ENCODE measurements around the gene ENTHD1. TPM values are rescaled to one million over a fixed set of nuclear protein-coding genes. Genes with fewer than 3 reads are reported as not detected.

Gene ENTHD1
- total and polyA plus RNA-seq, 2 of the 4 experiments (the other 2 are of a cell fraction) = not detected

GRCh38 chr22:39931251-39931650 lies 37.7 kb upstream of the ENTHD1 start:
- POLR2A ChIA-PET (ENCODE audit: unreplicated experiment) = no interaction called here
- no TSS peak for BruUV-seq (replicated peaks)
- H3K18ac ChIP-seq (ENCODE audit: low read depth, low read length) = no peak overlapping the region
- no peak overlapping the region for H2BK15ac ChIP-seq (ENCODE audit: low read depth, low read length)
- no peak overlapping the region for H2BK20ac ChIP-seq (ENCODE audit: low read depth, low read length)
- H2AK5ac ChIP-seq (ENCODE audit: low read depth, low read length) = no peak overlapping the region
- intact Hi-C loops (cut with micrococcal nuclease) (no loop called here), dilution Hi-C loops (cut with HindIII; ENCODE audit: low sequenced_read_pairs, unreplicated experiment) (no loop called here), in situ Hi-C loops (cut with MboI; ENCODE audit: low sequenced_read_pairs) (no loop called here)
- no peak overlapping the region for H3K56ac ChIP-seq (ENCODE audit: extremely low read depth, insufficient read depth, low read length)
- H4K8ac ChIP-seq (ENCODE audit: low read depth in 2 of 2, low read length in 2 of 2) = no peak overlapping the region
- TF ChIP-seq RAD21 (IDR thresholded peaks at IDR 0.05; ENCODE audit: low read length) (no peak), RFX5 (IDR thresholded peaks at IDR 0.05; ENCODE audit: low read depth, low read length) (no peak), CEBPB (IDR thresholded peaks at IDR 0.05; ENCODE audit: low read depth, low read length) (no peak), NFE2L2 (IDR thresholded peaks at IDR 0.05; ENCODE audit: low read depth, low read length) (no peak), RCOR1 (IDR thresholded peaks at IDR 0.05; ENCODE audit: insufficient replicate concordance, low read length) (no peak), FOS (IDR thresholded peaks at IDR 0.05; ENCODE audit: low read depth, low read length) (no peak), SMC3 (IDR thresholded peaks at IDR 0.05; ENCODE audit: low read depth, low read length) (no peak), CTCF (conservative IDR thresholded peaks at IDR 0.05; ENCODE audit: low read depth, low read length) (no peak)
- H2BK120ac ChIP-seq (ENCODE audit: low read depth, low read length) = no peak overlapping the region
- no peak overlapping the region for H4K5ac ChIP-seq (ENCODE audit: low read depth, low read length)
- CTCF ChIA-PET = no interaction called here
- 40% methylated on average over 1 of the region's 2 CpGs; no CpG with 5 or more reads in 1 of the 2 experiments for WGBS, 2 experiments (ENCODE audit: extremely low coverage in 2 of 2, insufficient read length in 1 of 2)
- H3K36me3 ChIP-seq (ENCODE audit: control insufficient read depth, insufficient read depth, low read length) = no peaks in the 10 kb centered on the region
- H3K27me3 ChIP-seq (ENCODE audit: control insufficient read depth, insufficient read depth, low read length) = peaks cover 68% of the 10 kb centered on the region
- no peak overlapping the region for H2BK5ac ChIP-seq (ENCODE audit: low read depth, low read length, poor library complexity, severe bottlenecking)
- H3K4me3 ChIP-seq (ENCODE audit: insufficient read depth, low read depth, low read length) = no peak overlapping the region
- H3K9me3 ChIP-seq (ENCODE audit: control insufficient read depth, insufficient read depth, low read length) = no peaks in the 10 kb centered on the region
- no peak for ATAC-seq (ENCODE audit: low read depth)
- H3K9ac ChIP-seq (ENCODE audit: low read depth, low read length) = no peak overlapping the region
- no peak overlapping the region for H3K23ac ChIP-seq (ENCODE audit: low read depth, low read length)
- H3K9me1 ChIP-seq (ENCODE audit: insufficient read depth, low read length) = no peaks in the 10 kb centered on the region
- H3K4me2 ChIP-seq (ENCODE audit: low read depth, low read length) = no peak overlapping the region
- no peaks in the 10 kb centered on the region for H3K79me1 ChIP-seq (ENCODE audit: low read depth in 1 of 2, low read length in 2 of 2)
- no peak overlapping the region for H3K14ac ChIP-seq (replicated peaks; ENCODE audit: low read depth, low read length)
- H3K4ac ChIP-seq (ENCODE audit: low read depth, low read length) = no peak overlapping the region
- no peak overlapping the region for H3K27ac ChIP-seq (ENCODE audit: insufficient read depth, low read length)
- no peak overlapping the region for H4K91ac ChIP-seq (ENCODE audit: insufficient read depth, low read depth, low read length)
- no peak overlapping the region for H2AFZ ChIP-seq (replicated peaks; ENCODE audit: low read length, poor library complexity)
- H4K20me1 ChIP-seq (ENCODE audit: insufficient read depth, low read length) = no peaks in the 10 kb centered on the region
- H3K4me1 ChIP-seq (ENCODE audit: control insufficient read depth, insufficient read depth, low read length) = no peaks in the 10 kb centered on the region; the same call in 1 of the 2 replicates
- no peak for DNase-seq
- no peak overlapping the region for H2AK9ac ChIP-seq (replicated peaks; ENCODE audit: low read depth, low read length, poor library complexity)
